ENCODE results near the gene NAXE.

NAXE gene

DNA sequence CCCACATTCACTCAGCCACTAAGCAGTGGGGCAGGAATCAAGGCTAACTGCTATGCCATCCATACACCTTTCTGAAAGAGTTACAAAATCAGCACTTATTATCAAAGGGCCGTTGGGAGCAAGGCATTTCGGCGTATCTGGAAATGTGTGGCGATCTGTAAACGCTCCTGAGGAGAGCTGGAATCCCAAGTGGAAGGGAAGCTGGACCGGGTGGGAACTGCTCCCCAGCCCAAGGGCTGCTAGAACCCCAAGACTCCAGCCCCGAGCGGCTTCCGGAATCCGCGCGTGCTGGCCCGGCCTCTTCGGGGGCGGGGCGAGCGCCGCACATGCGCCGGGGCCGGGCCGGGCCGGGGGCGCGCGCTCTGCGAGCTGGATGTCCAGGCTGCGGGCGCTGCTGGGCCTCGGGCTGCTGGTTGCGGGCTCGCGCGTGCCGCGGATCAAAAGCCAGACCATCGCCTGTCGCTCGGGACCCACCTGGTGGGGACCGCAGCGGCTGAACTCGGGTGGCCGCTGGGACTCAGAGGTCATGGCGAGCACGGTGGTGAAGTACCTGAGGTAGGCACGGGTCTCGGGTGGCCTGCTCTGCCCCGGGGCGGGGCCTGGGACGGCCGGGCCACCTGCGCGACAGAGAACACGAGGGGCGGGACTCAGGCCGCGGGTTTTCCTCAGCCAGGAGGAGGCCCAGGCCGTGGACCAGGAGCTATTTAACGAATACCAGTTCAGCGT lies at the start of gene NAXE:
Gene NAXE (plus strand): TSS at position 345 of the 726 bp plus-strand sequence. CDS start 29 bp downstream, at position 374.
- peak within 1 kb of the TSS; percentile 93 for H3K4me2 ChIP-seq (ENCODE audit: low read length)
- no peaks in the 10 kb centered on the region for H3K27me3 ChIP-seq (ENCODE audit: control insufficient read depth, low read length)
- H3K4me3 ChIP-seq (ENCODE audit: low read length): peak within 1 kb of the TSS; percentile 95
- TF ChIP-seq, protein P1, sequence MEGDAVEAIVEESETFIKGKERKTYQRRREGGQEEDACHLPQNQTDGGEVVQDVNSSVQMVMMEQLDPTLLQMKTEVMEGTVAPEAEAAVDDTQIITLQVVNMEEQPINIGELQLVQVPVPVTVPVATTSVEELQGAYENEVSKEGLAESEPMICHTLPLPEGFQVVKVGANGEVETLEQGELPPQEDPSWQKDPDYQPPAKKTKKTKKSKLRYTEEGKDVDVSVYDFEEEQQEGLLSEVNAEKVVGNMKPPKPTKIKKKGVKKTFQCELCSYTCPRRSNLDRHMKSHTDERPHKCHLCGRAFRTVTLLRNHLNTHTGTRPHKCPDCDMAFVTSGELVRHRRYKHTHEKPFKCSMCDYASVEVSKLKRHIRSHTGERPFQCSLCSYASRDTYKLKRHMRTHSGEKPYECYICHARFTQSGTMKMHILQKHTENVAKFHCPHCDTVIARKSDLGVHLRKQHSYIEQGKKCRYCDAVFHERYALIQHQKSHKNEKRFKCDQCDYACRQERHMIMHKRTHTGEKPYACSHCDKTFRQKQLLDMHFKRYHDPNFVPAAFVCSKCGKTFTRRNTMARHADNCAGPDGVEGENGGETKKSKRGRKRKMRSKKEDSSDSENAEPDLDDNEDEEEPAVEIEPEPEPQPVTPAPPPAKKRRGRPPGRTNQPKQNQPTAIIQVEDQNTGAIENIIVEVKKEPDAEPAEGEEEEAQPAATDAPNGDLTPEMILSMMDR (IDR thresholded peaks at IDR 0.05; ENCODE audit: low read depth, low read length, poor library complexity, severe bottlenecking): no peak
- no peak for TF ChIP-seq EZH2phosphoT487 (IDR thresholded peaks at IDR 0.05; ENCODE audit: borderline replicate concordance, low read length)
- peak within 1 kb of the TSS; percentile 54 for H3K27ac ChIP-seq (ENCODE audit: low read depth, low read length)
- no peaks in the 10 kb centered on the region for H3K9me2 ChIP-seq (replicated peaks; ENCODE audit: control insufficient read depth, low read length)
- no peaks in the 10 kb centered on the region for H4K20me1 ChIP-seq (ENCODE audit: control insufficient read depth, insufficient read depth, low read depth, low read length)
- H3K4me1 ChIP-seq (ENCODE audit: control insufficient read depth, low read length): peaks cover 26% of the 10 kb centered on the region
- H3F3A ChIP-seq (ENCODE audit: control insufficient read depth, insufficient read depth): peaks cover 37% of the 10 kb centered on the region
- H3K36me3 ChIP-seq (ENCODE audit: control insufficient read depth, low read length): peaks cover 49% of the 10 kb centered on the region
- H3K79me2 ChIP-seq (ENCODE audit: control insufficient read depth, low read length): peaks cover 23% of the 10 kb centered on the region
- H3K9me3 ChIP-seq (ENCODE audit: control insufficient read depth, insufficient read depth, low read length): no peaks in the 10 kb centered on the region

DNA sequence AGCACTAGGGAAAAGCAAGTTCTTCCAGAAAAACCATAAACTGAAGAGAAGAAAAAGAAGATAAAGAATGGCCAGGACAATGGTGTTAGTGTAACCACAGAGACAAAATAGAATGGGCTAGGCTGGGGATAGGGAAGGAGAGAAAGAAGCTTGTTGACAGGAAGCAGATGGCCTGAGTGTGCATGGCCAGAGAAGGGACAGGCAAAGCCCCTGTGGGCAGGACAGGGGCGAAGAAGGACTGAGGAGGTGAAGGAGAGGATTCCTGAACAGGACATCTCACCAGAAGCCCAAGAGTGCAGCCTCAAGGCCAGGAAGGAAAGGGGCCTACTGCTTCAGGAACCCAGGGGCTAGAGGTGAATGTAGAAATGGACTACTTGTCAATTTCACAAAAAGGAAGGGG lies 48.5 kb upstream of the NAXE start:
- H3F3A ChIP-seq (ENCODE audit: control insufficient read depth, insufficient read depth): no peaks in the 10 kb centered on the region
- no peaks in the 10 kb centered on the region for H4K20me1 ChIP-seq (ENCODE audit: control insufficient read depth, insufficient read depth, low read depth, low read length)
- H3K4me2 ChIP-seq (ENCODE audit: low read length): no peak overlapping the region
- H3K27me3 ChIP-seq (ENCODE audit: control insufficient read depth, low read length): no peaks in the 10 kb centered on the region
- TF ChIP-seq, protein P1 (IDR thresholded peaks at IDR 0.05; ENCODE audit: low read depth, low read length, poor library complexity, severe bottlenecking): no peak
- no peak for TF ChIP-seq EZH2phosphoT487 (IDR thresholded peaks at IDR 0.05; ENCODE audit: borderline replicate concordance, low read length)
- peaks cover 30% of the 10 kb centered on the region for H3K36me3 ChIP-seq (ENCODE audit: control insufficient read depth, low read length)
- no peaks in the 10 kb centered on the region for H3K9me2 ChIP-seq (replicated peaks; ENCODE audit: control insufficient read depth, low read length)
- H3K9me3 ChIP-seq (ENCODE audit: control insufficient read depth, insufficient read depth, low read length): no peaks in the 10 kb centered on the region
- H3K27ac ChIP-seq (ENCODE audit: low read depth, low read length): no peak overlapping the region
- H3K4me3 ChIP-seq (ENCODE audit: low read length): no peak overlapping the region
- H3K4me1 ChIP-seq (ENCODE audit: control insufficient read depth, low read length): peaks cover 8% of the 10 kb centered on the region
- H3K79me2 ChIP-seq (ENCODE audit: control insufficient read depth, low read length): no peaks in the 10 kb centered on the region

DNA sequence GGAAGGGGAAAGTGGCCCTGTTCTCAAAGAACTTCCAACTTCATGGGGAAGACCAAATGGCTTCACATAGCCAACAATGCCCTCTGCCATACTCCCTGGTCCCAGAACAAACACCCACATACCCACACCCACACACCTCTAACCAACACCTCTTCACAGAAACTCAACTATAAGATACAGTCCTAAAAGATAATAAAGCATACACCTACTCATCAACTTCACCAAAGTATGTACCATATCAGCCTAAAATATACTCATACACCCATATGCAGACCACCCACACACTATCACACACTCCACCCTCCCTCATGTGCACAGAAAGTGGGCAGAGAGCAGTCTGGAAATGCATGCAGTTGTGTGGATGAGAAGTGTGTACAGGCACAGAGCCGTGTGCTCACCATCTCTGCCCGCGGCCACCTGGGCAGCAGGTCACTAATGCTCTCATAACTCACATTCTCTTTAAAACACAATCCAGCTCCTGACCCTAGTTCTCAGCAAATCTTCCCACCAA lies 46.9 kb upstream of the NAXE start:
- Histone ChIP-seq H3K79me2 (ENCODE audit: control insufficient read depth, low read length) (no peaks in the 10 kb centered on the region), H3K4me3 (ENCODE audit: low read length) (no peak overlapping the region), H3K36me3 (ENCODE audit: control insufficient read depth, low read length) (peaks cover 19% of the 10 kb centered on the region), H3K9me2 (replicated peaks; ENCODE audit: control insufficient read depth, low read length) (no peaks in the 10 kb centered on the region), H3K4me1 (ENCODE audit: control insufficient read depth, low read length) (peaks cover 9% of the 10 kb centered on the region), H3K27ac (ENCODE audit: low read depth, low read length) (no peak overlapping the region), H3K27me3 (ENCODE audit: control insufficient read depth, low read length) (no peaks in the 10 kb centered on the region), H3F3A (ENCODE audit: control insufficient read depth, insufficient read depth) (no peaks in the 10 kb centered on the region), H3K4me2 (ENCODE audit: low read length) (no peak overlapping the region), H3K9me3 (ENCODE audit: control insufficient read depth, insufficient read depth, low read length) (no peaks in the 10 kb centered on the region), H4K20me1 (ENCODE audit: control insufficient read depth, insufficient read depth, low read depth, low read length) (no peaks in the 10 kb centered on the region)
- no peak for TF ChIP-seq EZH2phosphoT487 (IDR thresholded peaks at IDR 0.05; ENCODE audit: borderline replicate concordance, low read length)
- TF ChIP-seq, protein P1 (IDR thresholded peaks at IDR 0.05; ENCODE audit: low read depth, low read length, poor library complexity, severe bottlenecking): no peak

Data from DOHH2 (cell line).